DOHH2 (cell line): ENCODE measurements around the gene MLLT3.

Experiments used
- H3F3A ChIP-seq: fragments of 200-600 bp; sonication (generic), shearing (Covaris generic); 2 replicates; pipeline ENCODE4 v1.6.0; 2016; ENCODE audit warnings: antibody characterized with exemption, mild to moderate bottlenecking; ENCODE audit not compliant: control insufficient read depth, insufficient read depth
- H3K27ac ChIP-seq: fragments of 200-600 bp; sonication (generic); 2 replicates; pipeline ENCODE4 v1.5.1; 2014; ENCODE audit warnings: low read depth, mild to moderate bottlenecking, low read length, moderate library complexity
- H3K27me3 ChIP-seq: fragments of 200-600 bp; sonication (generic); 2 replicates; pipeline ENCODE4 v1.6.1; 2014; ENCODE audit warnings: mild to moderate bottlenecking, low read length, mixed read lengths; ENCODE audit not compliant: control insufficient read depth
- H3K36me3 ChIP-seq: fragments of 200-600 bp; sonication (generic); 2 replicates; pipeline ENCODE4 v1.6.1; 2014; ENCODE audit warnings: mild to moderate bottlenecking, low read length, moderate library complexity, mixed read lengths; ENCODE audit not compliant: control insufficient read depth
- H3K4me1 ChIP-seq: fragments of 200-600 bp; sonication (generic); 2 replicates; pipeline ENCODE4 v1.6.1; 2014; ENCODE audit warnings: mild to moderate bottlenecking, low read length, mixed read lengths; ENCODE audit not compliant: control insufficient read depth
- H3K4me2 ChIP-seq: fragments of 200-600 bp; sonication (generic); 2 replicates; pipeline ENCODE4 v1.6.0; 2014; ENCODE audit warnings: mild to moderate bottlenecking, low read length, moderate library complexity
- H3K4me3 ChIP-seq: fragments of 200-600 bp; sonication (generic); 2 replicates; pipeline ENCODE4 v1.5.1; 2014; ENCODE audit warnings: mild to moderate bottlenecking, low read length, mixed read lengths
- H3K79me2 ChIP-seq: fragments of 200-600 bp; sonication (generic); 2 replicates; pipeline ENCODE4 v1.6.1; 2014; ENCODE audit warnings: mild to moderate bottlenecking, low read length, mixed read lengths; ENCODE audit not compliant: control insufficient read depth
- H3K9me2 ChIP-seq: fragments of 200-600 bp; sonication (generic); replicated peaks from 2 replicates; pipeline ENCODE4 v1.6.1; 2014; ENCODE audit warnings: mild to moderate bottlenecking, low read length, mixed read lengths; ENCODE audit not compliant: control insufficient read depth
- H3K9me3 ChIP-seq: fragments of 200-600 bp; sonication (generic); 2 replicates; pipeline ENCODE4 v1.6.1; 2014; ENCODE audit warnings: antibody characterized with exemption, low read length, mixed read lengths; ENCODE audit not compliant: control insufficient read depth, insufficient read depth
- H4K20me1 ChIP-seq: fragments of 200-600 bp; sonication (generic); 2 replicates; pipeline ENCODE4 v1.6.0; 2014; ENCODE audit warnings: low read depth, mild to moderate bottlenecking, antibody characterized with exemption, low read length, moderate library complexity; ENCODE audit not compliant: control insufficient read depth, insufficient read depth
- EZH2phosphoT487 ChIP-seq: fragments of 200-600 bp; sonication (generic); IDR thresholded peaks from 2 replicates; pipeline ENCODE4 v1.6.1; 2017; ENCODE audit warnings: borderline replicate concordance, mild to moderate bottlenecking, antibody characterized with exemption, low read length, moderate library complexity, mixed read lengths
- TF ChIP-seq, protein P1 (sequence below): fragments of 200-600 bp; sonication (generic); IDR thresholded peaks from one replicate; pipeline ENCODE4 v1.5.1; 2014; ENCODE audit warnings: antibody characterized with exemption, mild to moderate bottlenecking, low read depth, low read length; ENCODE audit not compliant: poor library complexity, severe bottlenecking

Gene MLLT3

DNA sequence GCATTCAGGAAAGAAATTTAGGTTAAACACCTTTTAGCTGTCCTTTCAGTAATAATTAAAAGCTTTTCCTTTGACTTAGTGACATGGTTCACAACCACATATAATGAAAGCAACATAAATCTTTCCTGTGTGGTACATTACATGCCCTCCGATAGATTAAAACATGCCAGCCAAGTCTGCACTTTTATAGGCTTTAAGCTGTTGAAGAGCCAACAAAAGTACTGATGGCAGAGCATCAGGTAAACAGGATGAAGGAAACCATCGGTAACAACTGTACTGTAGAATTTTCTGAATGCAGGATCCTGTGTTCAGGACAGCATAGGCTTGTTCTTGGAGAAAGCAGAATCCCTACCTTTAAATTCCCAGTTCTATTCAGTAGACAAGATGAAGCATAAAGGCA is 226.6 kb downstream of the MLLT3 start:
- Histone ChIP-seq H3K27ac (no peak overlapping the region), H3K36me3 (no peaks in the 10 kb centered on the region), H3K9me3 (no peaks in the 10 kb centered on the region), H3K79me2 (no peaks in the 10 kb centered on the region), H3K4me3 (no peak overlapping the region), H4K20me1 (no peaks in the 10 kb centered on the region), H3K27me3 (no peaks in the 10 kb centered on the region), H3K4me1 (peaks cover 29% of the 10 kb centered on the region), H3K4me2 (no peak overlapping the region), H3K9me2 (no peaks in the 10 kb centered on the region), H3F3A (no peaks in the 10 kb centered on the region)
- TF ChIP-seq, protein P1, sequence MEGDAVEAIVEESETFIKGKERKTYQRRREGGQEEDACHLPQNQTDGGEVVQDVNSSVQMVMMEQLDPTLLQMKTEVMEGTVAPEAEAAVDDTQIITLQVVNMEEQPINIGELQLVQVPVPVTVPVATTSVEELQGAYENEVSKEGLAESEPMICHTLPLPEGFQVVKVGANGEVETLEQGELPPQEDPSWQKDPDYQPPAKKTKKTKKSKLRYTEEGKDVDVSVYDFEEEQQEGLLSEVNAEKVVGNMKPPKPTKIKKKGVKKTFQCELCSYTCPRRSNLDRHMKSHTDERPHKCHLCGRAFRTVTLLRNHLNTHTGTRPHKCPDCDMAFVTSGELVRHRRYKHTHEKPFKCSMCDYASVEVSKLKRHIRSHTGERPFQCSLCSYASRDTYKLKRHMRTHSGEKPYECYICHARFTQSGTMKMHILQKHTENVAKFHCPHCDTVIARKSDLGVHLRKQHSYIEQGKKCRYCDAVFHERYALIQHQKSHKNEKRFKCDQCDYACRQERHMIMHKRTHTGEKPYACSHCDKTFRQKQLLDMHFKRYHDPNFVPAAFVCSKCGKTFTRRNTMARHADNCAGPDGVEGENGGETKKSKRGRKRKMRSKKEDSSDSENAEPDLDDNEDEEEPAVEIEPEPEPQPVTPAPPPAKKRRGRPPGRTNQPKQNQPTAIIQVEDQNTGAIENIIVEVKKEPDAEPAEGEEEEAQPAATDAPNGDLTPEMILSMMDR = no peak
- TF ChIP-seq EZH2phosphoT487 = no peak

DNA sequence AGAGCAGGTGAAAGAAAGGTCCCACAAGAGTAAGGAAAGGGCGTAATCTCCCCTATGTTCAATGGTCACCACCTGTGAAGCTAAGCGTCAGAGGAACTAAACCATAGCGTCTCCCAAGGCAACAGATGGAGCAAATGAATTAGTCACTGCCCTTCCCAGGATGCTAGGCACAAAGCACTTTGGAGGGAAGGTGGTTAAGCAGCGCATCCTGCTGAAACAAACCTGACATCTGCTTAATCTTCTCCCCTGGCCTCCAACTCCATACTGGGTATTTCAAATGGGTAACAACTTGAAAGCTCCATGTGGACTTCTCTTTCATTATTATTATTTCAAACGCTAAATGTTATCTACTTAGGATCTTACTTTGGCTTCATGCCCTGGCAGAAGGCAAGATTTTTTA is 227.3 kb downstream of the MLLT3 start:
- H3K9me3 ChIP-seq = no peaks in the 10 kb centered on the region
- H3K9me2 ChIP-seq = no peaks in the 10 kb centered on the region
- no peak overlapping the region for H3K4me3 ChIP-seq
- no peaks in the 10 kb centered on the region for H3K27me3 ChIP-seq
- no peak overlapping the region for H3K4me2 ChIP-seq
- H3K4me1 ChIP-seq = peaks cover 29% of the 10 kb centered on the region
- H3F3A ChIP-seq = no peaks in the 10 kb centered on the region
- no peak overlapping the region for H3K27ac ChIP-seq
- H4K20me1 ChIP-seq = no peaks in the 10 kb centered on the region
- no peaks in the 10 kb centered on the region for H3K36me3 ChIP-seq
- no peaks in the 10 kb centered on the region for H3K79me2 ChIP-seq
- TF ChIP-seq EZH2phosphoT487 = no peak
- TF ChIP-seq, protein P1 = no peak

DNA sequence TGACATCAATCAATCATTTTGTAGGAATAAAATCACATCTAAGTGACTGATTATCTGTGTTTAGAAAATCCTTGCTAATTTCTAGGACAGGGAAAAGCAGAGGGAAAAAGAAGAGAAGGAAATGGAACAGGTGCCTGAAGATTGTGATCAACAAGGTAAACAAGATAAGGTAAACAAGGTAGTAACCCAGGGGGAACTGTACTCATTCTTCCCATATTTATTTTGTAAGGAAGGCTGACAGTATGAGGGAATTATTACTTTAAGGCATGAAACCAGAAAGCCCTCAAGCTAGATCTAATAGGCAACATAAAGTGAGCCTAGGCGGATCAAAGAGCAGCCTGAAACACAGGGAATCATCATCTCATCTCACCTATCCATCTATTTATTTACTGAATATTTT is 231.1 kb downstream of the MLLT3 start:
- Histone ChIP-seq H3K79me2 (no peaks in the 10 kb centered on the region), H4K20me1 (no peaks in the 10 kb centered on the region), H3K36me3 (no peaks in the 10 kb centered on the region), H3K27ac (no peak overlapping the region), H3K4me2 (no peak overlapping the region), H3K27me3 (no peaks in the 10 kb centered on the region), H3K4me1 (no peaks in the 10 kb centered on the region), H3K9me3 (no peaks in the 10 kb centered on the region), H3K4me3 (no peak overlapping the region), H3F3A (no peaks in the 10 kb centered on the region), H3K9me2 (no peaks in the 10 kb centered on the region)
- TF ChIP-seq, protein P1 = no peak
- TF ChIP-seq EZH2phosphoT487 = no peak

DNA sequence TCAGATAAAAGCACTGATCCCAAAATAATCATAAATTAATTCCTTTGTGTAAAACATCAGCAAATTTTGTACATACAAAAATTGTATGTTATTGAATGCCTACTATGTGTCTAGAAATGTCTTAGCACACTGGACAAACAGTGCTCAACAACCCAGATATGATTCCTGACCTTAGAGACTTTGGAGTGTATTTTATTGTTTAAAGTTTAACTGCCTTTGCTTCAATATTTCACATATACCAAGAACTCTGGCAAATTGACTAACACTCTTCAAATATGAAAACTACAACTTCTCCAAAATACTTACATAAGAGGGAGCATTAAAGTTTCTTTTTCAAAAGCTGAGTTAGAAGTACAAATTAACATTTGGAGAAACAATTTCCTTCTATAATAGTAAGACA is 231.9 kb downstream of the MLLT3 start:
- TF ChIP-seq, protein P1 = no peak
- TF ChIP-seq EZH2phosphoT487 = no peak
- H3K27ac ChIP-seq = no peak overlapping the region

More for the DNA sequence above, 231.9 kb downstream of the MLLT3 start:
- Histone ChIP-seq H3K27me3 (no peaks in the 10 kb centered on the region), H3K4me1 (no peaks in the 10 kb centered on the region), H3K36me3 (no peaks in the 10 kb centered on the region), H3K4me3 (no peak overlapping the region), H3F3A (no peaks in the 10 kb centered on the region), H3K9me2 (no peaks in the 10 kb centered on the region), H3K4me2 (no peak overlapping the region), H3K9me3 (no peaks in the 10 kb centered on the region), H3K79me2 (no peaks in the 10 kb centered on the region), H4K20me1 (no peaks in the 10 kb centered on the region)
